ENCODE data around the gene PPP1CB. TPM values are rescaled to one million over a fixed set of nuclear protein-coding genes. Genes with fewer than 3 reads are reported as not detected.

Gene PPP1CB
- total RNA-seq, 1 donor from 2014 or later, result 203 TPM

DNA sequence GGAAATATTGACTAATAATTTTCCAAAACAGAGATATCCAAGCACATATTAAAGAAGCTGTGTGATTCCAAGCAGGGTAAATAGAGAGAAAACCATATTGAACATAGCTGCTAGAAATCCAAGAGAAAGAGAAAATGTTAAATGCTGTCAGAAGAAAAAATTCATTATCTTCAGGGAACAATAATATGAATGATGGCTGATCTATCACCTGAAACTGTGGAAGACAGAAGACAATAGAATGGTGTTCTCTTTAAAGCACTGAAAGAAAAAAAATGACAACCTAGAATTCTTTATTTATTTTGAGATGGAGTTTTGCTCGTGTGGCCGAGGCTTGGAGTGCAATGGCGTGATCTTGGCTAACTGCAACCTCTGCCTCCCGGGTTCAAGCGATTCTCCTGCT is 17.3 kb downstream of the PPP1CB start:
- TF ChIP-seq, protein P1, sequence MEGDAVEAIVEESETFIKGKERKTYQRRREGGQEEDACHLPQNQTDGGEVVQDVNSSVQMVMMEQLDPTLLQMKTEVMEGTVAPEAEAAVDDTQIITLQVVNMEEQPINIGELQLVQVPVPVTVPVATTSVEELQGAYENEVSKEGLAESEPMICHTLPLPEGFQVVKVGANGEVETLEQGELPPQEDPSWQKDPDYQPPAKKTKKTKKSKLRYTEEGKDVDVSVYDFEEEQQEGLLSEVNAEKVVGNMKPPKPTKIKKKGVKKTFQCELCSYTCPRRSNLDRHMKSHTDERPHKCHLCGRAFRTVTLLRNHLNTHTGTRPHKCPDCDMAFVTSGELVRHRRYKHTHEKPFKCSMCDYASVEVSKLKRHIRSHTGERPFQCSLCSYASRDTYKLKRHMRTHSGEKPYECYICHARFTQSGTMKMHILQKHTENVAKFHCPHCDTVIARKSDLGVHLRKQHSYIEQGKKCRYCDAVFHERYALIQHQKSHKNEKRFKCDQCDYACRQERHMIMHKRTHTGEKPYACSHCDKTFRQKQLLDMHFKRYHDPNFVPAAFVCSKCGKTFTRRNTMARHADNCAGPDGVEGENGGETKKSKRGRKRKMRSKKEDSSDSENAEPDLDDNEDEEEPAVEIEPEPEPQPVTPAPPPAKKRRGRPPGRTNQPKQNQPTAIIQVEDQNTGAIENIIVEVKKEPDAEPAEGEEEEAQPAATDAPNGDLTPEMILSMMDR (IDR thresholded peaks at IDR 0.05; ENCODE audit: insufficient read depth, low read length, poor library complexity, severe bottlenecking), result no peak
- DNase-seq (ENCODE audit: low read depth), result no peak
- no peaks in the 10 kb centered on the region for H3K36me3 ChIP-seq (ENCODE audit: control insufficient read depth, insufficient read depth, low read length)
- H3K4me3 ChIP-seq (ENCODE audit: low read depth, low read length), result no peak overlapping the region
- no peaks in the 10 kb centered on the region for H3K27me3 ChIP-seq (ENCODE audit: control insufficient read depth, insufficient read depth, low read length)

DNA sequence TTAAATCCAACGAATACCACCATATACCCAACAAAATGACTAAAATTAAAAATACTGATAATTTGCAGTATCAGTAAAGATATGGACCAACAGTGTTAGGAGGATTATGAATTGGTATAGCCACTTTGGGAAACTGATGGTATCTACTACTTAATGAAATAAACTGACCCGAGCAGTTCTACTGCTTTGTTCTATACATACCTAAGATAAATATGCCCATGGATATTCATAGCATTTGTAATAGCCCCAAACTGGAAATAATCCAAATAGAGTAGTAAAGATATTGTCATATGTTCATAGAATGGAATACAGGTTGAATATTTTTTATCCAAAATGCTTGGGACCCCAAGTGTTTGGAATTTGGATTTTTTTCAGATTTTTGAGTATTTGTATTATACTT is 20.7 kb downstream of the PPP1CB start:
- Histone ChIP-seq H3K4me3 (ENCODE audit: low read depth, low read length) (no peak overlapping the region), H3K36me3 (ENCODE audit: control insufficient read depth, insufficient read depth, low read length) (no peaks in the 10 kb centered on the region), H3K27me3 (ENCODE audit: control insufficient read depth, insufficient read depth, low read length) (no peaks in the 10 kb centered on the region)
- no peak for DNase-seq (ENCODE audit: low read depth)
- TF ChIP-seq, protein P1 (IDR thresholded peaks at IDR 0.05; ENCODE audit: insufficient read depth, low read length, poor library complexity, severe bottlenecking), result no peak

DNA sequence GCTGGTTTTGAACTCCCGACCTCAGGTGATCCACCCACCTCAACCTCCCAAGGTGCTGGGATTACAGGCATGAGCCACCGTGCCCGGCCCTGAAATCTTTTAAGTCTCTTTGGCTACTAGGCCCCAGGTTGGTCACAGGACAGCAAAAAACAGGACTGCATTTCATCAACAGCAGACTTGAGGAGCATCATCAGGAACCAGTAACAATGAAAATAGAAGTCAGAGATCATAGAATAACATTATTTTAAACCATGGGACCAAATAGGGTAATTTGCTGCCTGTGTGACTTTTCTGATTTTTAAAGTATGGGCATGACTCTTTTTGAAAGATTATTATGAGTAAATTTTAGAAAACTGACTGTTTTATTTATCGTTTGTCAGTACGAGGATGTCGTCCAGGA is 24.8 kb downstream of the PPP1CB start:
- H3K27me3 ChIP-seq (ENCODE audit: control insufficient read depth, insufficient read depth, low read length), result no peaks in the 10 kb centered on the region
- no peak for DNase-seq (ENCODE audit: low read depth)
- H3K36me3 ChIP-seq (ENCODE audit: control insufficient read depth, insufficient read depth, low read length), result no peaks in the 10 kb centered on the region
- TF ChIP-seq, protein P1 (IDR thresholded peaks at IDR 0.05; ENCODE audit: insufficient read depth, low read length, poor library complexity, severe bottlenecking), result no peak
- H3K4me3 ChIP-seq (ENCODE audit: low read depth, low read length), result no peak overlapping the region

DNA sequence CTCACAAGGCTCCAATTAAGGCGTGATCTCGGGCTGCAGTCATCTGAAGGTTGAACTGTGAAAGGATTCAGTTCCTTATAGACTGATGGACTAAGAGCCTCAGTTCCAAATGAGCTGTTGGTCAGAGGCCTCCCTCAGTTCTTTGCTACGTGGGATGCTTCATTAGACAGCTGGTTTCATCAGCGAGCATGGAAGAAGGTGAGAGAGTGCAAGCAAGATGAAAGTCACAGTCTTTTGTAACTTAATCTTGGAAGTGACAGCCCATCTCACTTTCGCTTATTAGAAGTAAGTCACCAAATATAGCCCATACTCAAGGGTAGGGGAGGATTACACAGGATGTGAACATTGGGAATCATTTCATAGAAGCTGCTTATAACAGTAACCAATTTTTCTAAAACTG is 26.8 kb downstream of the PPP1CB start:
- Histone ChIP-seq H3K36me3 (ENCODE audit: control insufficient read depth, insufficient read depth, low read length) (no peaks in the 10 kb centered on the region), H3K27me3 (ENCODE audit: control insufficient read depth, insufficient read depth, low read length) (no peaks in the 10 kb centered on the region), H3K4me3 (ENCODE audit: low read depth, low read length) (no peak overlapping the region)
- TF ChIP-seq, protein P1 (IDR thresholded peaks at IDR 0.05; ENCODE audit: insufficient read depth, low read length, poor library complexity, severe bottlenecking), result no peak
- DNase-seq (ENCODE audit: low read depth), result no peak

DNA sequence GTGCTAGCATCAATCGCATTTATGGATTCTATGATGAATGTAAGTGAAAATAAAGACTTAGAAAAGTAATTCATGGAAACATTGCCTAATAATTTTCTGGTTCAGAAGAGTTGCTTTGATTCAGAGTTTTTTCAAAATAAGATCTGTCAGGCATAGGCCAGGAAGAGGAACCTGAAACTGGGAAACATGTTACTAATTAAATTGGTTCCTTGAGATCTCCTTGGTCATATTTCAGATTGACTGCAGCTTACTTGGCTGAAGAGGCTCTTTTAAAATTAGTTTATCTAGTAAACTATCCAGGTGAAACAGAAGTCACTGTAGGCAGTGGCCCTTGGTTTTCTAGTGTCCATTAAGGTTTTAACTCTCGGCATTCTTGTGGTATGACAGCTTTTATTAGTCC is 27.4 kb downstream of the PPP1CB start:
- TF ChIP-seq, protein P1 (IDR thresholded peaks at IDR 0.05; ENCODE audit: insufficient read depth, low read length, poor library complexity, severe bottlenecking), result no peak
- DNase-seq (ENCODE audit: low read depth), result no peak
- H3K27me3 ChIP-seq (ENCODE audit: control insufficient read depth, insufficient read depth, low read length), result no peaks in the 10 kb centered on the region
- H3K4me3 ChIP-seq (ENCODE audit: low read depth, low read length), result no peak overlapping the region
- H3K36me3 ChIP-seq (ENCODE audit: control insufficient read depth, insufficient read depth, low read length), result no peaks in the 10 kb centered on the region

DNA sequence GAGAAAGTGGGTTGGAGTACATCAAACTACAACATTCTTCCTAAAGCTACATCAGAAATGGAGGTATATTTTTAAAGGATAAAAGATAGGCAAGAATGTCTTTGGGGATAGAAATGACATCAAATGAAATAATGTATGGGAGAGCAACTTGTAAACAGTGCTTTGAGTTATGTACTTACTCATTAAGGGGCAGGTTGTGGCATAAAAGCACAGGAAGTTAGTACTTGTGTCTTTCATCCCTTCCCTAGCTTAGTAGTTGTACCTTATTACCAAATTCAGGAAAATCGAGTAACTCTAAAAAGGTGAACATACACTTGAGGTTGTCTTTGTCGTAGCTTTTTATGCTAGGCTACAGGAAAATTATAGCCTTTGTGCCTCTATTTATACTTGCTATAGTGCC is 28.9 kb downstream of the PPP1CB start:
- Histone ChIP-seq H3K4me3 (ENCODE audit: low read depth, low read length) (no peak overlapping the region), H3K36me3 (ENCODE audit: control insufficient read depth, insufficient read depth, low read length) (no peaks in the 10 kb centered on the region), H3K27me3 (ENCODE audit: control insufficient read depth, insufficient read depth, low read length) (no peaks in the 10 kb centered on the region)
- TF ChIP-seq, protein P1 (IDR thresholded peaks at IDR 0.05; ENCODE audit: insufficient read depth, low read length, poor library complexity, severe bottlenecking), result no peak
- no peak for DNase-seq (ENCODE audit: low read depth)

Measured in kidney epithelial cell (primary cell).